WTC11 (cell line): ENCODE measurements around the gene POLR2E. TPM values are rescaled to one million over a fixed set of nuclear protein-coding genes. Genes with fewer than 3 reads are reported as not detected.

ENCODE experiments used
- ATAC-seq: fragments of 200-7000 bp; cut with Tn5 transposase; 2 replicates; pipeline ENCODE4 v1.10.0; 2021; ENCODE audit warnings: mild to moderate bottlenecking, moderate library complexity
- CTCF ChIA-PET: fragments of 300-600 bp; sonication (Branson Sonifier 250); formaldehyde crosslinking; loops from one replicate; lab custom pipeline; 2021; ENCODE audit warnings: antibody characterized with exemption; lab: Charles Lee
- POLR2A ChIA-PET: fragments of 350-600 bp; sonication (Branson Sonifier 250); formaldehyde crosslinking; loops from one replicate; lab custom pipeline; 2021; ENCODE audit warnings: antibody characterized with exemption; lab: Charles Lee
- DNase-seq: peaks from one replicate; pipeline ENCODE4 v3.0.0; 2021; ENCODE audit warnings: low spot score
- H3K27ac Mint-ChIP-seq: 2 replicates; pipeline ENCODE4 v1.8.0; 2021; ENCODE audit warnings: mixed read lengths
- H3K27me3 Mint-ChIP-seq: 2 replicates; pipeline ENCODE4 v1.8.0; 2021; ENCODE audit warnings: low read depth, mild to moderate bottlenecking, moderate library complexity, mixed read lengths
- H3K36me3 Mint-ChIP-seq: 2 replicates; pipeline ENCODE4 v1.8.0; 2021; ENCODE audit warnings: mixed read lengths
- H3K4me1 Mint-ChIP-seq: 2 replicates; pipeline ENCODE4 v1.8.0; 2022; ENCODE audit warnings: mixed read lengths
- H3K4me3 Mint-ChIP-seq: 2 replicates; pipeline ENCODE4 v1.8.0; 2021; ENCODE audit warnings: mild to moderate bottlenecking, moderate library complexity, mixed read lengths
- H3K9me3 Mint-ChIP-seq: 2 replicates; pipeline ENCODE4 v1.8.0; 2021; ENCODE audit warnings: mixed read lengths
- ATF1 ChIP-seq: sonication (generic); formaldehyde crosslinking; IDR thresholded peaks from 2 replicates; pipeline ENCODE4 v1.8.1; 2023; ENCODE audit warnings: mild to moderate bottlenecking, moderate library complexity, missing genetic modification reagents
- CTCF ChIP-seq: fragments of 200-600 bp; IDR thresholded peaks from 2 replicates; pipeline ENCODE4 v1.8.0; 2022; ENCODE audit warnings: antibody characterized with exemption
- E2F4 ChIP-seq: sonication (generic); formaldehyde crosslinking; IDR thresholded peaks from 2 replicates; pipeline ENCODE4 v1.8.1; 2022; ENCODE audit warnings: low read depth, mild to moderate bottlenecking, moderate library complexity, missing genetic modification reagents, borderline replicate concordance
- EMX1 ChIP-seq: fragments of 250-450 bp; sonication (Bioruptor Pico); IDR thresholded peaks from 2 replicates; pipeline ENCODE4 v1.8.0; 2021; ENCODE audit warnings: mild to moderate bottlenecking
- FOXJ3 ChIP-seq: sonication (generic); formaldehyde crosslinking; IDR thresholded peaks from 2 replicates; pipeline ENCODE4 v1.9.0; 2021; ENCODE audit warnings: missing genetic modification reagents, mild to moderate bottlenecking, borderline replicate concordance
- GABPB1 ChIP-seq: sonication (generic); formaldehyde crosslinking; IDR thresholded peaks from 2 replicates; pipeline ENCODE4 v1.8.1; 2023; ENCODE audit warnings: mild to moderate bottlenecking, missing genetic modification reagents
- HMGA2 ChIP-seq: fragments of 250-450 bp; sonication (Bioruptor Pico); IDR thresholded peaks from 2 replicates; pipeline ENCODE4 v1.4.0; 2021; ENCODE audit warnings: mild to moderate bottlenecking, moderate library complexity
- IRF1 ChIP-seq: sonication (generic); formaldehyde crosslinking; IDR thresholded peaks from 2 replicates; pipeline ENCODE4 v1.8.0; 2023; ENCODE audit warnings: missing genetic modification reagents
- KAT7 ChIP-seq: sonication (generic); formaldehyde crosslinking; IDR thresholded peaks from 2 replicates; pipeline ENCODE4 v1.8.1; 2023; ENCODE audit warnings: missing genetic modification reagents, mild to moderate bottlenecking, borderline replicate concordance
- MAX ChIP-seq: sonication (generic); formaldehyde crosslinking; IDR thresholded peaks from 2 replicates; pipeline ENCODE4 v1.8.0; 2022; ENCODE audit warnings: mild to moderate bottlenecking, missing genetic modification reagents
- MLX ChIP-seq: sonication (generic); formaldehyde crosslinking; IDR thresholded peaks from 2 replicates; pipeline ENCODE4 v1.8.1; 2023; ENCODE audit warnings: mild to moderate bottlenecking, missing genetic modification reagents, moderate library complexity
- PREB ChIP-seq: sonication (generic); formaldehyde crosslinking; IDR thresholded peaks from 2 replicates; pipeline ENCODE4 v1.8.1; 2022; ENCODE audit warnings: mild to moderate bottlenecking, missing genetic modification reagents, moderate library complexity, borderline replicate concordance
- SMAD3 ChIP-seq: sonication (generic); formaldehyde crosslinking; IDR thresholded peaks from 2 replicates; pipeline ENCODE4 v1.8.0; 2022; ENCODE audit warnings: missing genetic modification reagents, mild to moderate bottlenecking, borderline replicate concordance
- SMAD4 ChIP-seq: sonication (generic); formaldehyde crosslinking; IDR thresholded peaks from 2 replicates; pipeline ENCODE4 v1.8.0; 2022; ENCODE audit warnings: mild to moderate bottlenecking, missing genetic modification reagents
- TEAD4 ChIP-seq: sonication (generic); formaldehyde crosslinking; IDR thresholded peaks from 2 replicates; pipeline ENCODE4 v1.8.0; 2022; ENCODE audit warnings: mild to moderate bottlenecking, missing genetic modification reagents
- USF2 ChIP-seq: sonication (generic); formaldehyde crosslinking; IDR thresholded peaks from 2 replicates; pipeline ENCODE4 v1.8.1; 2023; ENCODE audit warnings: mild to moderate bottlenecking, missing genetic modification reagents, moderate library complexity
- ZBTB21 ChIP-seq: sonication (generic); formaldehyde crosslinking; IDR thresholded peaks from 2 replicates; pipeline ENCODE4 v1.8.1; 2023; ENCODE audit warnings: mild to moderate bottlenecking, missing genetic modification reagents, borderline replicate concordance
- ZNF281 ChIP-seq: sonication (generic); formaldehyde crosslinking; IDR thresholded peaks from 2 replicates; pipeline ENCODE4 v1.8.0; 2023; ENCODE audit warnings: mild to moderate bottlenecking, missing genetic modification reagents
- ZNF317 ChIP-seq: sonication (generic); formaldehyde crosslinking; IDR thresholded peaks from 2 replicates; pipeline ENCODE4 v1.8.1; 2023; ENCODE audit warnings: low read depth, mild to moderate bottlenecking, moderate library complexity, missing genetic modification reagents, borderline replicate concordance
- ZNF425 ChIP-seq: fragments of 250-450 bp; sonication (Bioruptor Pico); conservative IDR thresholded peaks from 2 replicates; pipeline ENCODE4 v1.9.0; 2021; ENCODE audit warnings: mild to moderate bottlenecking
- total RNA-seq: library from RNA; stranded (reverse); gene quantifications from 3 replicates; pipeline ENCODE4 v1.2.3, GENCODE V29; 2021

The POLR2E gene
- total RNA-seq, 1 experiment from 2014 or later = 275 TPM

GRCh38 chr19:1050989-1051788 is 44.0 kb downstream of the POLR2E start:
- no peak for DNase-seq
- no peak overlapping the region for H3K4me3 Mint-ChIP-seq
- H3K4me1 Mint-ChIP-seq = no peaks in the 10 kb centered on the region
- peaks cover 1% of the 10 kb centered on the region for H3K9me3 Mint-ChIP-seq
- TF ChIP-seq USF2 (no peak), KAT7 (CRISPR knock-in tag) (no peak), SMAD3 (CRISPR knock-in tag) (no peak), GABPB1 (CRISPR knock-in tag) (0 out of 2 replicates have a peak, but pooled peaks have one; percentile 25), PREB (CRISPR knock-in tag) (peak; percentile 50; the same call in 1 of the 2 replicates), ZBTB21 (CRISPR knock-in tag) (no peak), E2F4 (CRISPR knock-in tag) (no peak), HMGA2 (CRISPR knock-in tag) (no peak), SMAD4 (CRISPR knock-in tag) (no peak), MLX (CRISPR knock-in tag) (no peak), TEAD4 (no peak), FOXJ3 (CRISPR knock-in tag) (no peak)
- H3K27ac Mint-ChIP-seq = no peak overlapping the region
- peaks cover 8% of the 10 kb centered on the region for H3K36me3 Mint-ChIP-seq
- no peak for ATAC-seq
- POLR2A ChIA-PET = no interaction called here
- CTCF ChIA-PET = interaction anchor here (2.6 kb wide), 1 partner anchor 20 kb away, joined by 6 read pairs; no protein-coding TSS in a partner anchor
- H3K27me3 Mint-ChIP-seq = no peaks in the 10 kb centered on the region

- DNase-seq (no peak), ATAC-seq (no peak)
- Mint-ChIP-seq H3K4me1 (no peaks in the 10 kb centered on the region), H3K36me3 (peaks cover 5% of the 10 kb centered on the region; the same call in 1 of the 2 replicates), H3K27me3 (no peaks in the 10 kb centered on the region), H3K4me3 (no peak overlapping the region), H3K9me3 (no peaks in the 10 kb centered on the region), H3K27ac (no peak overlapping the region)
- ChIA-PET POLR2A (interaction anchor here (0.5 kb wide), 1 partner anchor 11 kb away, joined by 5 read pairs; no protein-coding TSS in a partner anchor), CTCF (interaction anchor here (1.0 to 2.6 kb wide), 2 partner anchors 9 to 21 kb away, joined by 4 to 6 read pairs; partner anchors contain the start of gene ABCA7)
- TF ChIP-seq IRF1 (CRISPR knock-in tag) (no peak), EMX1 (no peak), ZNF317 (CRISPR knock-in tag) (no peak), ZNF281 (CRISPR knock-in tag) (no peak), MAX (no peak), ZNF425 (CRISPR knock-in tag) (no peak), HMGA2 (CRISPR knock-in tag) (no peak), ATF1 (CRISPR knock-in tag) (no peak), CTCF (no peak)
Observed at GRCh38 chr19:1049800-1050199, 45.4 kb downstream of the POLR2E start.
